HFF-Myc (cell line): ENCODE data around the gene FLT1.

Source experiments
- DNase-seq: peaks from one replicate; pipeline ENCODE4 v3.0.0-alpha.2; 2011; ENCODE audit warnings: low read depth; ENCODE audit errors: extremely low read depth
- H3K4me3 ChIP-seq: replicated peaks from 2 replicates; pipeline ENCODE4 v1.5.1; 2011; ENCODE audit warnings: low read depth, mild to moderate bottlenecking, control low read depth, low read length
- TF ChIP-seq, protein P1 (sequence below): IDR thresholded peaks from 2 replicates; pipeline ENCODE4 v1.5.1; 2012; ENCODE audit warnings: mild to moderate bottlenecking, low read depth, low read length, control low read depth; ENCODE audit errors: missing control alignments

FLT1 gene

GRCh38 chr13:28440774-28441504 lies 54.0 kb downstream of the FLT1 start:
- no peak overlapping the region for H3K4me3 ChIP-seq

DNA sequence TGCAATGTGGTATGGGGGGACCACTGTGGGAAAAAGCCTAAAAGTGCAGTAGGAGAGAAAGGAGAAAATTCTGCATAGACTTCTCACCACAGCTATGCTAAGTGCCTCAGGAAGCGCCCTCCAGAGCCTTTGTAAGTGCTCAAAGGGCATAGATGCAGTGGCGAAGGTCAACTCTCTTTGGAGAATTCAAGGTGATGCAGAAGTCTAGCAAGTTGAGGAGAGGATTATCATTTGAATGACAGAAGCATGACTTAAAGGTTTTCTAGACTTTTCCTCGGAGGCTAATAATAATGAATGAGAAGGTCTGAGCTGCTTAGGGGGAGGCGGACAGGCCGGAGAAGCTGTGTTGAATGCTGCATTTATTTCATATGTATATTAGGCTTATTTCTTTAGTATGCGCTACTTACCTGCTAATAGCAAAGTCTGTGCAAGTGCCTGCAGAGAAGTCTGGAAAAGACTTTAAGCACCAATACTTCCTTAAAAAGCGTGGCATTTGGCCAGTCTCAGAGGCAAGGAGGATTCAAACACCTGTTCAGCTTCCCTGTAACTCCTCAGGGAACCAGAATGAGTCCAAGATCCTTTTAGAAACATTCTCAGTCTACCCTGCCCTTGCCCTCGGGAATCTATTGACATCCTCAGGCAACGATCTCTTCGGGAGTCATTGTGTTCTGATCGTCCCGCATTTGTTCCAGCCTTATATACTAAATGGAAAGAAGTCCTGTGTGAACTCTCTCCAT lies 56.2 kb downstream of the FLT1 start:
- no peak overlapping the region for H3K4me3 ChIP-seq
- TF ChIP-seq, protein P1, sequence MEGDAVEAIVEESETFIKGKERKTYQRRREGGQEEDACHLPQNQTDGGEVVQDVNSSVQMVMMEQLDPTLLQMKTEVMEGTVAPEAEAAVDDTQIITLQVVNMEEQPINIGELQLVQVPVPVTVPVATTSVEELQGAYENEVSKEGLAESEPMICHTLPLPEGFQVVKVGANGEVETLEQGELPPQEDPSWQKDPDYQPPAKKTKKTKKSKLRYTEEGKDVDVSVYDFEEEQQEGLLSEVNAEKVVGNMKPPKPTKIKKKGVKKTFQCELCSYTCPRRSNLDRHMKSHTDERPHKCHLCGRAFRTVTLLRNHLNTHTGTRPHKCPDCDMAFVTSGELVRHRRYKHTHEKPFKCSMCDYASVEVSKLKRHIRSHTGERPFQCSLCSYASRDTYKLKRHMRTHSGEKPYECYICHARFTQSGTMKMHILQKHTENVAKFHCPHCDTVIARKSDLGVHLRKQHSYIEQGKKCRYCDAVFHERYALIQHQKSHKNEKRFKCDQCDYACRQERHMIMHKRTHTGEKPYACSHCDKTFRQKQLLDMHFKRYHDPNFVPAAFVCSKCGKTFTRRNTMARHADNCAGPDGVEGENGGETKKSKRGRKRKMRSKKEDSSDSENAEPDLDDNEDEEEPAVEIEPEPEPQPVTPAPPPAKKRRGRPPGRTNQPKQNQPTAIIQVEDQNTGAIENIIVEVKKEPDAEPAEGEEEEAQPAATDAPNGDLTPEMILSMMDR, result no peak
- no peak for DNase-seq

More at GRCh38 chr13:28440774-28441504, 54.0 kb downstream of the FLT1 start:
- TF ChIP-seq, protein P1, result no peak
- DNase-seq, result no peak

GRCh38 chr13:28438067-28438466 lies 56.9 kb downstream of the FLT1 start:
- TF ChIP-seq, protein P1, result no peak
- DNase-seq, result no peak
- no peak overlapping the region for H3K4me3 ChIP-seq

- H3K4me3 ChIP-seq, result no peak overlapping the region
- no peak for DNase-seq
- TF ChIP-seq, protein P1, result no peak
Observed at GRCh38 chr13:28435917-28436316, 59.0 kb downstream of the FLT1 start.

- H3K4me3 ChIP-seq, result no peak overlapping the region
- TF ChIP-seq, protein P1, result no peak
- DNase-seq, result no peak
Observed at GRCh38 chr13:28434926-28435325, 60.0 kb downstream of the FLT1 start.

GRCh38 chr13:28432816-28433560 lies 61.9 kb downstream of the FLT1 start:
- TF ChIP-seq, protein P1, result no peak
- DNase-seq, result no peak
- no peak overlapping the region for H3K4me3 ChIP-seq
